ENCODE measurements around the gene PPP2R5C. TPM values are rescaled to one million over a fixed set of nuclear protein-coding genes. Genes with fewer than 3 reads are reported as not detected.

PPP2R5C gene
- total RNA-seq, 2 donors from 2014 or later = 146 to 153 TPM

- intact Hi-C loops (cut with DNase I) = no loop called here
- H3K36me3 ChIP-seq = peaks cover 9% of the 10 kb centered on the region
Measured at GRCh38 chr14:101914083-101914482, 152.6 kb downstream of the PPP2R5C start.

GRCh38 chr14:101915871-101916815, 154.6 kb downstream of the PPP2R5C start:
- intact Hi-C loops (cut with DNase I) = no loop called here
- H3K27ac ChIP-seq = no peak overlapping the region
- DNase-seq = no peak

More at GRCh38 chr14:101914083-101914482, 152.6 kb downstream of the PPP2R5C start:
- no peak for TF ChIP-seq CTCF (IDR thresholded peaks at IDR 0.05)
- H3K4me3 ChIP-seq = no peak overlapping the region
- H3K27ac ChIP-seq = no peak overlapping the region
- H3K4me1 ChIP-seq = no peaks in the 10 kb centered on the region
- H3K9me3 ChIP-seq = no peaks in the 10 kb centered on the region
- no peak for DNase-seq
- no peak overlapping the region for H3K9ac ChIP-seq (ENCODE audit: low read depth in 2 of 2, low read length in 2 of 2)
- no peaks in the 10 kb centered on the region for H3K27me3 ChIP-seq

GRCh38 chr14:101916816-101917412, 155.4 kb downstream of the PPP2R5C start:
- H3K36me3 ChIP-seq = no peaks in the 10 kb centered on the region
- intact Hi-C loops (cut with DNase I) = no loop called here
- no peak for DNase-seq

More at GRCh38 chr14:101915871-101916815, 154.6 kb downstream of the PPP2R5C start:
- Histone ChIP-seq H3K4me1 (no peaks in the 10 kb centered on the region), H3K27me3 (no peaks in the 10 kb centered on the region), H3K36me3 (no peaks in the 10 kb centered on the region), H3K9me3 (no peaks in the 10 kb centered on the region), H3K4me3 (no peak overlapping the region), H3K9ac (ENCODE audit: low read depth in 2 of 2, low read length in 2 of 2) (no peak overlapping the region)
- TF ChIP-seq CTCF (IDR thresholded peaks at IDR 0.05) = no peak

GRCh38 chr14:101917413-101918017, 156.0 kb downstream of the PPP2R5C start:
- no peak for DNase-seq
- Histone ChIP-seq H3K9ac (ENCODE audit: low read depth in 2 of 2, low read length in 2 of 2) (no peak overlapping the region), H3K27me3 (no peaks in the 10 kb centered on the region), H3K27ac (no peak overlapping the region), H3K36me3 (no peaks in the 10 kb centered on the region), H3K4me1 (no peaks in the 10 kb centered on the region), H3K4me3 (no peak overlapping the region), H3K9me3 (no peaks in the 10 kb centered on the region)
- intact Hi-C loops (cut with DNase I) = no loop called here
- TF ChIP-seq CTCF (IDR thresholded peaks at IDR 0.05) = no peak

More at GRCh38 chr14:101916816-101917412, 155.4 kb downstream of the PPP2R5C start:
- no peaks in the 10 kb centered on the region for H3K4me1 ChIP-seq
- H3K9ac ChIP-seq (ENCODE audit: low read depth in 2 of 2, low read length in 2 of 2) = no peak overlapping the region
- H3K4me3 ChIP-seq = no peak overlapping the region
- no peak overlapping the region for H3K27ac ChIP-seq
- H3K9me3 ChIP-seq = no peaks in the 10 kb centered on the region
- H3K27me3 ChIP-seq = no peaks in the 10 kb centered on the region
- TF ChIP-seq CTCF (IDR thresholded peaks at IDR 0.05) = no peak

All from colonic mucosa (tissue), 4 donors.